K562 (cell line): Measurements from ENCODE around the gene POLRMT. TPM values are rescaled to one million over a fixed set of nuclear protein-coding genes. Genes with fewer than 3 reads are reported as not detected.

Source experiments
- BRCA1 ChIP-seq, 2 experiments: fragments of 450-650 bp in 1 of 2; sonication (generic) in 1 of 2; formaldehyde crosslinking in 1 of 2; IDR thresholded peaks; 2 replicates each; pipeline versions ENCODE4 v1.5.0 to v1.6.1; 2017 to 2020; ENCODE audit warnings: mild to moderate bottlenecking in 1 of 2, missing genetic modification reagents in 1 of 2
- CCAR2 ChIP-seq: fragments of 200-400 bp; formaldehyde crosslinking; IDR thresholded peaks from 2 replicates; pipeline ENCODE4 v1.6.1; 2017; ENCODE audit warnings: mild to moderate bottlenecking, low read depth, low read length
- CSDE1 ChIP-seq, 2 experiments: fragments of 450-650 bp; IDR thresholded peaks; 2 replicates each; pipeline ENCODE4 v1.6.1; 2016; ENCODE audit warnings: mild to moderate bottlenecking in 1 of 2
- HNRNPK ChIP-seq: fragments of 200-400 bp; formaldehyde crosslinking; IDR thresholded peaks from one replicate; pipeline ENCODE4 v1.6.1; 2018; ENCODE audit warnings: mild to moderate bottlenecking, low read depth, low read length; ENCODE audit not compliant: poor library complexity, severe bottlenecking
- MTA2 ChIP-seq: fragments of 450-650 bp; IDR thresholded peaks from 2 replicates; pipeline ENCODE4 v1.6.1; 2016; ENCODE audit warnings: low read depth
- MTF1 ChIP-seq: fragments of 250-450 bp; sonication (Bioruptor Pico); IDR thresholded peaks from 2 replicates; pipeline ENCODE4 v1.9.0; 2021; ENCODE audit warnings: moderate library complexity, mild to moderate bottlenecking, inconsistent platforms, borderline replicate concordance
- NFXL1 ChIP-seq: fragments of 450-650 bp; formaldehyde crosslinking; IDR thresholded peaks from 2 replicates; pipeline ENCODE4 v1.4.0; 2021; ENCODE audit warnings: mild to moderate bottlenecking
- NR2F6 ChIP-seq: fragments of 450-650 bp; formaldehyde crosslinking; IDR thresholded peaks from 2 replicates; pipeline ENCODE4 v1.4.0; 2020; ENCODE audit warnings: mild to moderate bottlenecking
- POLR2A ChIP-seq: fragments of 450-650 bp; conservative IDR thresholded peaks from 2 replicates; pipeline ENCODE4 v1.6.1; 2016
- RERE ChIP-seq: sonication (generic); formaldehyde crosslinking; IDR thresholded peaks from 2 replicates; pipeline ENCODE4 v1.8.0; 2023; ENCODE audit warnings: missing genetic modification reagents, mild to moderate bottlenecking, borderline replicate concordance
- SOX6 ChIP-seq: fragments of 450-650 bp; IDR thresholded peaks from 2 replicates; pipeline ENCODE4 v1.6.1; 2014; ENCODE audit warnings: mild to moderate bottlenecking
- STAT5A ChIP-seq: IDR thresholded peaks from 2 replicates; pipeline ENCODE4 v1.6.1; 2012; ENCODE audit warnings: low read length, inconsistent platforms, borderline replicate concordance
- TCF7L2 ChIP-seq: fragments of 150-350 bp; IDR thresholded peaks from 2 replicates; pipeline ENCODE4 v1.6.1; 2016; ENCODE audit warnings: low read depth, mild to moderate bottlenecking, low read length, moderate library complexity
- TFAP4 ChIP-seq: sonication (generic); formaldehyde crosslinking; IDR thresholded peaks from 2 replicates; pipeline ENCODE4 v1.8.0; 2022; ENCODE audit warnings: missing genetic modification reagents, mild to moderate bottlenecking, moderate library complexity, borderline replicate concordance
- ZBTB17 ChIP-seq: fragments of 450-650 bp; formaldehyde crosslinking; IDR thresholded peaks from 2 replicates; pipeline ENCODE4 v1.4.0; 2020; ENCODE audit warnings: mild to moderate bottlenecking
- ZBTB8A ChIP-seq: fragments of 450-650 bp; IDR thresholded peaks from 2 replicates; pipeline ENCODE4 v1.6.1; 2018; ENCODE audit warnings: mild to moderate bottlenecking, moderate library complexity; ENCODE audit not compliant: partially characterized antibody
- ZC3H4 ChIP-seq: sonication (generic); formaldehyde crosslinking; IDR thresholded peaks from 2 replicates; pipeline ENCODE4 v1.9.0; 2021; ENCODE audit warnings: missing genetic modification reagents, borderline replicate concordance
- ZNF12 ChIP-seq: sonication (generic); formaldehyde crosslinking; IDR thresholded peaks from 2 replicates; pipeline ENCODE4 v1.4.0; 2020; ENCODE audit warnings: mild to moderate bottlenecking, missing genetic modification reagents
- ZNF175 ChIP-seq: fragments of 200-800 bp; sonication (Bioruptor generic); IDR thresholded peaks from 2 replicates; pipeline ENCODE4 v1.6.1; 2016; ENCODE audit warnings: low read depth, mild to moderate bottlenecking, missing genetic modification characterization, missing compliant biosample characterization
- ZNF444 ChIP-seq: fragments of 250-450 bp; sonication (Bioruptor Pico); IDR thresholded peaks from 2 replicates; pipeline ENCODE4 v1.4.0; 2020; ENCODE audit warnings: mild to moderate bottlenecking, moderate library complexity
- ZNF696 ChIP-seq: fragments of 250-450 bp; sonication (Bioruptor Pico); conservative IDR thresholded peaks from 2 replicates; pipeline ENCODE4 v1.4.0; 2020; ENCODE audit warnings: mild to moderate bottlenecking, moderate library complexity
- ZNF764 ChIP-seq: fragments of 250-450 bp; sonication (Bioruptor Pico); IDR thresholded peaks from 2 replicates; pipeline ENCODE4 v1.4.0; 2020; ENCODE audit warnings: low read depth, mild to moderate bottlenecking, moderate library complexity
- polyA plus RNA-seq, 8 experiments: library from polyadenylated mRNA; depleted of rRNA in 4 of 8; stranded (reverse) in 5 of 8; unstranded in 3 of 8; fragments of >200 nt; fragmentation: Nextera tagmentation in 2 of 8; fragmentation: Illumina TruSeq in 1 of 8; extraction: Ambion mirVana in 2 of 8; extraction: Trizol in 1 of 8; gene quantifications; 2 replicates each; pipeline versions ENCODE4 v1.2.1 to v1.2.3, GENCODE V29; 2011 to 2014; ENCODE audit warnings: inconsistent platforms in 1 of 8, missing spikeins in 1 of 8
- total RNA-seq, 7 experiments: library from RNA; depleted of rRNA in 6 of 7; stranded (reverse); fragments of >200 nt in 6 of 7; fragmentation: Illumina TruSeq in 2 of 7; extraction: Trizol in 2 of 7; gene quantifications; 2 replicates each; pipeline versions ENCODE4 v1.2.1 to v1.2.3, GENCODE V29; 2011 to 2021; ENCODE audit warnings: low replicate concordance in 1 of 7
- TF ChIP-seq, protein P1 (sequence below): fragments of 250-450 bp; sonication (Bioruptor Pico); IDR thresholded peaks from 2 replicates; pipeline ENCODE4 v1.4.0; 2020; ENCODE audit warnings: mild to moderate bottlenecking, moderate library complexity

POLRMT gene
- total and polyA plus RNA-seq, 9 of the 15 experiments (the other 6 are each of a cell fraction or from before 2014, with no cell fraction given) = 30.3 to 144 (median 68.0) TPM

DNA sequence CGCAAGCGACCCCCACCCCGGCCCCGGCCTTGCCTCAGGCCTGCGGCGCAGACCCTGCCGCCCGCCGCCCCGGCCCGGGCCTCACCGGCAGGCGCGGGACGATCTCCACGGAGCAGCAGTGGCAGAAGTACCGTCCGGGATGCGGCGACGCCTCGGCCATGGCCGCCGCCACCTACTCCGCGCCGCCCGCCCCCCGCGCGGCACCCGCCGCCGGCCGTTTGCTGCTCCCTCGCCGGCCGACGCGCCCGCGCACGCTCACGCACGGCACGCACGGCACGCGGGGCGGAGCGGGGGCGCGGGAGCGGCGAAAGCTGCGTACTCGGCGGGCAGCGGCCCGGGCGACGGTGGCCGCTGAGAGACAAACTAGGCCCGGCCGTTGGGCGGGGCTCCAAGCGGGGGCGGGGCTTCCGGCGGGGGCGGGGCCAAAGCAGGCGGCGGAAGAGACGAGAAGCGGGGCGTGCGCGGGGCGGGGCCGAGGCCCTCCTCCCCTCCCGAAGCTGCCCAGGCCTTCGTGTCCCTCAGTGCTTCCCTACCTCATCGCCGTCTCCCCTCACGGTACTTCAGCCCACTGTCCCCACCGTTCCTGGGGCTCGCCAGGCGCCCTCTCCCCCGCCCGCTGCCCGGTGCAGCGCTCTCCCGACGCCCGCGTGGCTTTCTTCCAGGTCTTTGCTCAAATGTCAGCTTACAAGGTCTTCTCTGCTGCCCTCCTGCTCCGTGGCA, 29.8 kb upstream of the POLRMT start, which contains the start of gene RNF126 (continued):
- TF ChIP-seq NR2F6 (CRISPR knock-in tag) (no peak), CSDE1 (IDR thresholded peaks at IDR 0.05) (no peak), BRCA1 (IDR thresholded peaks at IDR 0.05) (no peak), BRCA1 (CRISPR knock-in tag; IDR thresholded peaks at IDR 0.05) (no peak), ZBTB17 (CRISPR knock-in tag) (no peak), STAT5A (no peak), ZNF696 (CRISPR knock-in tag) (no peak), RERE (CRISPR knock-in tag) (no peak), ZNF175 (CRISPR knock-in tag) (no peak), HNRNPK (no peak), SOX6 (no peak), MTA2 (no peak), TFAP4 (no peak; the same call in 1 of the 2 replicates), POLR2A (no peak), ZNF764 (CRISPR knock-in tag) (no peak), ZC3H4 (CRISPR knock-in tag) (no peak), NFXL1 (CRISPR knock-in tag) (no peak), ZBTB8A (no peak), ZNF12 (CRISPR knock-in tag) (no peak), ZNF444 (no peak), TCF7L2 (no peak), MTF1 (CRISPR knock-in tag) (no peak), CCAR2 (no peak)
- TF ChIP-seq, protein P1, sequence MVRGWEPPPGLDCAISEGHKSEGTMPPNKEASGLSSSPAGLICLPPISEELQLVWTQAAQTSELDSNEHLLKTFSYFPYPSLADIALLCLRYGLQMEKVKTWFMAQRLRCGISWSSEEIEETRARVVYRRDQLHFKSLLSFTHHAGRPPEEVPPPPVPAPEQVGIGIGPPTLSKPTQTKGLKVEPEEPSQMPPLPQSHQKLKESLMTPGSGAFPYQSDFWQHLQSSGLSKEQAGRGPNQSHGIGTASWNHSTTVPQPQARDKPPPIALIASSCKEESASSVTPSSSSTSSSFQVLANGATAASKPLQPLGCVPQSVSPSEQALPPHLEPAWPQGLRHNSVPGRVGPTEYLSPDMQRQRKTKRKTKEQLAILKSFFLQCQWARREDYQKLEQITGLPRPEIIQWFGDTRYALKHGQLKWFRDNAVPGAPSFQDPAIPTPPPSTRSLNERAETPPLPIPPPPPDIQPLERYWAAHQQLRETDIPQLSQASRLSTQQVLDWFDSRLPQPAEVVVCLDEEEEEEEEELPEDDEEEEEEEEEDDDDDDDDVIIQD (CRISPR knock-in tag) = no peak
